Choroid plexus epithelial cell (primary cell): Measurements from ENCODE around the gene HPCAL1.
A peak's percentile ranks its signal among the peaks of the same experiment; 100 is the strongest.
"Not testable (repeated sequence)": the region's sequence is repeated elsewhere in the genome, so short reads cannot be mapped to it uniquely, and the experiment has no call there.

ENCODE experiments used
- DNase-seq: peaks from one replicate; pipeline ENCODE4 v3.0.0-alpha.2; 2010; ENCODE audit warnings: low read depth
- H3K4me3 ChIP-seq: 2 replicates; pipeline ENCODE4 v1.5.1; 2011; ENCODE audit warnings: low read depth, mild to moderate bottlenecking, control low read depth, low read length, moderate library complexity
- TF ChIP-seq, protein P1 (sequence below): conservative IDR thresholded peaks from 2 replicates; pipeline ENCODE4 v1.5.1; 2011; ENCODE audit warnings: low read depth, mild to moderate bottlenecking, control low read depth, inconsistent platforms, low read length, moderate library complexity

HPCAL1 gene

DNA sequence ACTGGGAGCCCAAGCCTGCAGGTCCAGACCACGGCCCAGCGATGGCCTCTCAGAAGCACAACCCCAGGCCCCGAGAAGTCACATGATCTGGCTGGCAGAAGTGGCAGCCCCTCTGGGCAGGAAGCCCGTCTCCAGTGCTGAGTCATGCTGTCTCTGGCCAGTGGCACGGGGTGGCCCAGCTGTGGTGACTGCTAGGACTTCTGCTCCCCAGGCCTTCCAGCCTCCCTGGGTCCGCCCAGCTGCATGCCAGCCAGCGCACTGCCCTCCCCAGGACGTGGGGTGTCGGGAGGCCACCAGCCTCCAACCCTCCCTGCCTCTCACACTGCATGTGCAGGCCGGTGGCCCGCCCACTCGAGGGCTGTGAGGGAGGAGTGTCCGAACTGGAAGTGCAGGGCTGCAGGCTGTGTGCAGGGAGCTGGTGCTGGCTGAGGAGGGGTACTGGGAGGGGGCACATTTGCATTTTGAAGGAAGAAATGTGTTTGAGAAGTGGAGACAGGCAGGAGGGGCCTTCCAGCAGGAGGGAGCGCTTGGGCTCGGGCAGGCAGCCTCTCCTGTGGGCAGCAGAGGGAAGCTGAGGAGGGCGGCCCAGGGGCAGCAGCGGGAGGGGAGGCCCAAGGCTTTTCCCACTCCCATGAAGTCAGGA, 17.0 kb upstream of the HPCAL1 start:
- TF ChIP-seq, protein P1, sequence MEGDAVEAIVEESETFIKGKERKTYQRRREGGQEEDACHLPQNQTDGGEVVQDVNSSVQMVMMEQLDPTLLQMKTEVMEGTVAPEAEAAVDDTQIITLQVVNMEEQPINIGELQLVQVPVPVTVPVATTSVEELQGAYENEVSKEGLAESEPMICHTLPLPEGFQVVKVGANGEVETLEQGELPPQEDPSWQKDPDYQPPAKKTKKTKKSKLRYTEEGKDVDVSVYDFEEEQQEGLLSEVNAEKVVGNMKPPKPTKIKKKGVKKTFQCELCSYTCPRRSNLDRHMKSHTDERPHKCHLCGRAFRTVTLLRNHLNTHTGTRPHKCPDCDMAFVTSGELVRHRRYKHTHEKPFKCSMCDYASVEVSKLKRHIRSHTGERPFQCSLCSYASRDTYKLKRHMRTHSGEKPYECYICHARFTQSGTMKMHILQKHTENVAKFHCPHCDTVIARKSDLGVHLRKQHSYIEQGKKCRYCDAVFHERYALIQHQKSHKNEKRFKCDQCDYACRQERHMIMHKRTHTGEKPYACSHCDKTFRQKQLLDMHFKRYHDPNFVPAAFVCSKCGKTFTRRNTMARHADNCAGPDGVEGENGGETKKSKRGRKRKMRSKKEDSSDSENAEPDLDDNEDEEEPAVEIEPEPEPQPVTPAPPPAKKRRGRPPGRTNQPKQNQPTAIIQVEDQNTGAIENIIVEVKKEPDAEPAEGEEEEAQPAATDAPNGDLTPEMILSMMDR = no peak
- peak; percentile 7 for DNase-seq
- no peak overlapping the region for H3K4me3 ChIP-seq

DNA sequence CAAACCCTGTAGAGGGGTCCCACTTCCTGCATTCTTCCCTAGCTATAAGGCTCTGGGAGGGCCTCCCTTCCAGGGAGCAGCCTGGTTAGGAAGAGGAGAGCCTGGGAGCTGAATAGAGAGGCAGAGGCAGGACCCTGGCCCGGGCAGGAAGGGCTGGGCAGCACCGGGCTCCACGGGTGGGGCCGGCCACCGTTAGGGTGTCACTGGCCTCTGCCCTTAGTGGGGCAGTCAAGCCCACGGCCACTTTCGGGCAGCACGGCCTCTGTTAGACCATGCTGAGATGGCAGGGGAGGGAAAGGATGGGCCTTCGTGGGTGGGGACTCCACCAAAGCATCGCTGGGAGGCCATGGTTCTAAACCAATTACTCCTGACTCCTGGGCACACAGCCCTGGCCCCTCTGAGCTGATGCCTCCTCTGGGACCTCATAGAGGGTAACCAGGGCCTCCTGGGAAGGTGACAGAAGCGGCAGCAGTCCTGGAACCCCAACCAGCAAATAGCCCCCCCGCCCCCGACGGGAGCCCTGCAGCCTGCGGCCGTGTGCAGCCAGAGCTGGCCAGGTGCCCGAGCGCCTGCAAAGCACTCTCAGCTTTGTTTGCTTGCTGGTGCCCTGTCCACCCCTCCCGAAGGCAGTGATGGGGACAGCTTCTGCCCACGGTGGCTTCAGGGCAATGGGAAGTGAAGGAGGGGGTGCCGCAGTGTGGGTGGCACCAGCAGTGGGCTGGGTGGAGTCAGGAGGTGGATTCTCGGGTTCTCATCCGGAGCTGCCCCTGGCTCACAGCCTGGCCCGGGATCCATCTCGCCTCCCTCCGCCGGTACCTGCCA, 16.3 kb upstream of the HPCAL1 start:
- TF ChIP-seq, protein P1 = no peak
- DNase-seq = no peak
- H3K4me3 ChIP-seq = no peak overlapping the region

- H3K4me3 ChIP-seq = no peak overlapping the region
- TF ChIP-seq, protein P1 = no peak
- DNase-seq = no peak
These were observed 14.9 kb upstream of the HPCAL1 start for GRCh38 chr2:10287761-10288160.

- TF ChIP-seq, protein P1 = no peak
- no peak for DNase-seq
- no peak overlapping the region for H3K4me3 ChIP-seq
These were observed 14.1 kb upstream of the HPCAL1 start for GRCh38 chr2:10288606-10289005.

- TF ChIP-seq, protein P1 = no peak
- H3K4me3 ChIP-seq = no peak overlapping the region
- DNase-seq = no peak
These were observed 13.4 kb upstream of the HPCAL1 start for GRCh38 chr2:10289352-10289751.

- no peak overlapping the region for H3K4me3 ChIP-seq
- TF ChIP-seq, protein P1 = no peak
- DNase-seq = no peak
These were observed 12.8 kb upstream of the HPCAL1 start for GRCh38 chr2:10289891-10290290.

DNA sequence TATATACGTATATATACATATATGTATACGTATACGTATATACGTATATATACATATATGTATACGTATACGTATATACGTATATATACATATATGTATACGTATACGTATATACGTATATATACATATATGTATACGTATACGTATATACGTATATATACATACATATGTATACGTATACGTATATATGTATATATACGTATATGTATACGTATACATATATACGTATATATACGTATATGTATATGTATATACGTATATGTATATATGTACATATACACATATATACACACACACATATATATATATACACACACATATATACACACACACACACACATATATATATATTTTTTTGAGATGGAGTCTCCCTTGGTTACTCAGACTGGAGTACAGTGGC, 11.3 kb upstream of the HPCAL1 start:
- not testable (repeated sequence) for DNase-seq, H3K4me3 ChIP-seq
